Measurements from ENCODE around the gene PPP1R15B.

Gene PPP1R15B

DNA sequence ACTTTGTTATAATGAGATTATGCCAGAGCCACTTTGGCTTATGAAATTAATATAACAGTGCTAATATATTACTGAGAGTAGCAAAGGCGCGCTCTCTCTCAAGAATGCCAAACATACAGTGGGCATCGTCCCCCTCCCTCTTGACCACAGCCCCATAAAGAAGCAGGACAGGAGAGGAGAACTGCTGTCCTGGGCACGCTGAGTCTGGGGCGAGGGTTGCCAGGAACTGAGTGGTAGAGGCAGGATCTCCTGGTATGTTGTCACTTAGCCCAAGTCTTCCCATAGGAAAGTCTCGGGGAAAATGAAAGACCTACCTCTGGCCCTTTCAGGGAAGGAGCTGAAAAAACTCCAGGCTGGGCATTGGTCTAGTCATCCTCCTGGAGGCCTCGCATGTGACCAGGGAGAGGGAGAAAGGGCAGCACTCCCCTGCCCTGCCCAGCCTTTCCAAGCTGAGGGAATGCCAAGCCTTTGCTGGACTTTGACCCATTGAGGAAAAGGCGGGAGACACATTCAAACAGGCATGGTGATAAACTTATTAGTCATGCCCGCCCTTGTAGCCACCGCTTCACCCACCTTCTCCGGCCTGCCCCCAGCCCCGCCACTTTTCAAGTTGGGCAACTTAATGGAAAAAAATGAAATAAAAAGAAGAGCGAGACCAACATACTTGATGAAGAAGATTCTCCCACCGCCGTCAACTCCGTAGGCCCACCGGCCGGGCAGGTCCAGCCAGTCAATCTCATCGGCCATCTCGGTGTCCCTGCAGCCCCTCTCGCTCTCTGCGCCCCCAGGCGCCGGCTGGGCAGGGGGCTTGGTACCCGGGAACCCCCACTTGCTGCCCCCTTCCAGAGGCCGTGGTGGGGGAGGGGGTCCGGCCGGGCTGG, 34.5 kb downstream of the PPP1R15B start:
- H2AFZ ChIP-seq (ENCODE audit: low read depth, low read length, severe bottlenecking) = no peak overlapping the region
- H3K9me3 ChIP-seq (ENCODE audit: insufficient read depth, low read length) = no peaks in the 10 kb centered on the region
- no peak overlapping the region for H3K9ac ChIP-seq (ENCODE audit: low read length)

DNA sequence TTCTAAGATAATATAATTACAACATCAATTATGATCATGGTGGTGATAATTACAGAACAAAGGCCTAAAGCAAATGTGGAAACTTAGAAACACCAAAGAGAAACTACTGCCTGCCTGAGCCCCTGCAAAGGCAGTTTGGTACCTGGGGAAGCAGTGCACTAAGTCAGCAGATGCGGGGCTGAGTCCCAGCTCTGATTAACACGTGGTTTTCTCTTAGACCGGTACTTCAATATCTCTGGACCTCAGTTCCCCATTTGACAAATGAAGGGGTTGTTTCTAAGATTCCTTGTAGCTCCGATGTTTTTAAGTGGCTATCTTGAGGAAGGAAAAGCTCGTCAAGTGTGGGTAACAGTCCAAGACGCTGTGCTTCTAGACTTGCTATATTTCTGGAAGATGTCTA, 35.2 kb downstream of the PPP1R15B start:
- Histone ChIP-seq H3K4me2 (ENCODE audit: low read depth, low read length, poor library complexity, severe bottlenecking) (no peak overlapping the region), H3K9me3 (ENCODE audit: insufficient read depth, low read length) (no peaks in the 10 kb centered on the region), H3K79me2 (ENCODE audit: insufficient read depth, low read length) (no peaks in the 10 kb centered on the region), H3K9ac (ENCODE audit: low read length) (no peak overlapping the region), H3F3A (ENCODE audit: insufficient read depth) (no peaks in the 10 kb centered on the region), H3K27me3 (ENCODE audit: low read length) (no peaks in the 10 kb centered on the region), H3K36me3 (ENCODE audit: low read length) (no peaks in the 10 kb centered on the region), H4K20me1 (ENCODE audit: low read depth, low read length) (no peaks in the 10 kb centered on the region), H3K9me2 (replicated peaks; ENCODE audit: insufficient read depth, low read length) (no peaks in the 10 kb centered on the region), H3K27ac (ENCODE audit: low read depth, low read length) (no peak overlapping the region), H3K4me3 (ENCODE audit: insufficient read depth, low read length, poor library complexity, severe bottlenecking) (no peak overlapping the region), H2AFZ (ENCODE audit: low read depth, low read length, severe bottlenecking) (no peak overlapping the region)
- no peak for TF ChIP-seq EZH2phosphoT487 (conservative IDR thresholded peaks at IDR 0.05; ENCODE audit: low read length)
- TF ChIP-seq, protein P1, sequence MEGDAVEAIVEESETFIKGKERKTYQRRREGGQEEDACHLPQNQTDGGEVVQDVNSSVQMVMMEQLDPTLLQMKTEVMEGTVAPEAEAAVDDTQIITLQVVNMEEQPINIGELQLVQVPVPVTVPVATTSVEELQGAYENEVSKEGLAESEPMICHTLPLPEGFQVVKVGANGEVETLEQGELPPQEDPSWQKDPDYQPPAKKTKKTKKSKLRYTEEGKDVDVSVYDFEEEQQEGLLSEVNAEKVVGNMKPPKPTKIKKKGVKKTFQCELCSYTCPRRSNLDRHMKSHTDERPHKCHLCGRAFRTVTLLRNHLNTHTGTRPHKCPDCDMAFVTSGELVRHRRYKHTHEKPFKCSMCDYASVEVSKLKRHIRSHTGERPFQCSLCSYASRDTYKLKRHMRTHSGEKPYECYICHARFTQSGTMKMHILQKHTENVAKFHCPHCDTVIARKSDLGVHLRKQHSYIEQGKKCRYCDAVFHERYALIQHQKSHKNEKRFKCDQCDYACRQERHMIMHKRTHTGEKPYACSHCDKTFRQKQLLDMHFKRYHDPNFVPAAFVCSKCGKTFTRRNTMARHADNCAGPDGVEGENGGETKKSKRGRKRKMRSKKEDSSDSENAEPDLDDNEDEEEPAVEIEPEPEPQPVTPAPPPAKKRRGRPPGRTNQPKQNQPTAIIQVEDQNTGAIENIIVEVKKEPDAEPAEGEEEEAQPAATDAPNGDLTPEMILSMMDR (IDR thresholded peaks at IDR 0.05; ENCODE audit: insufficient read depth, low read length, poor library complexity, severe bottlenecking) = no peak

More for the DNA sequence above, 34.5 kb downstream of the PPP1R15B start:
- no peaks in the 10 kb centered on the region for H3K27me3 ChIP-seq (ENCODE audit: low read length)
- H4K20me1 ChIP-seq (ENCODE audit: low read depth, low read length) = no peaks in the 10 kb centered on the region
- H3F3A ChIP-seq (ENCODE audit: insufficient read depth) = no peaks in the 10 kb centered on the region
- TF ChIP-seq, protein P1 (IDR thresholded peaks at IDR 0.05; ENCODE audit: insufficient read depth, low read length, poor library complexity, severe bottlenecking) = no peak
- TF ChIP-seq EZH2phosphoT487 (conservative IDR thresholded peaks at IDR 0.05; ENCODE audit: low read length) = no peak
- no peak overlapping the region for H3K4me2 ChIP-seq (ENCODE audit: low read depth, low read length, poor library complexity, severe bottlenecking)
- H3K9me2 ChIP-seq (replicated peaks; ENCODE audit: insufficient read depth, low read length) = no peaks in the 10 kb centered on the region
- H3K36me3 ChIP-seq (ENCODE audit: low read length) = no peaks in the 10 kb centered on the region
- H3K4me3 ChIP-seq (ENCODE audit: insufficient read depth, low read length, poor library complexity, severe bottlenecking) = no peak overlapping the region
- H3K27ac ChIP-seq (ENCODE audit: low read depth, low read length) = no peak overlapping the region
- no peaks in the 10 kb centered on the region for H3K79me2 ChIP-seq (ENCODE audit: insufficient read depth, low read length)

DNA sequence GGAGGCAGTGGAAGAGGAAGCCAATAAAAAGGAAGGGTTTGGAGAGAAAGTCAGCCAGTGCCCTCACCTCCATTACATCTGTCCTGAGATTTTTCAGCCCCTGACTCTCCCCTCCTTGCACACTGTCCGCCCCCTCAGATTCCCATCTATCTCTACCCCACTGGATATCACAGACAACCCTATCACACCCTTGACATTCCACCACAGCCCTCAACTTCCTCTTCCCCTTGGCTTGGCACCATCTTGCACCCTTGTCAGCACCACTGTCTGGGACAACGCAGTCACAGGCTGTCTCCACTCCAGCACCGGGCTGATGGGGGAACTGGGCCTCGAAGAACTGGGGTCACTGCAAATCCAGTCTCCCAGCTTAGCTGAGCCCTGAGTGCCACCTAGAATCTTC, 37.7 kb downstream of the PPP1R15B start:
- Histone ChIP-seq H3K4me2 (ENCODE audit: low read depth, low read length, poor library complexity, severe bottlenecking) (no peak overlapping the region), H4K20me1 (ENCODE audit: low read depth, low read length) (no peaks in the 10 kb centered on the region), H3K9me3 (ENCODE audit: insufficient read depth, low read length) (no peaks in the 10 kb centered on the region), H3K79me2 (ENCODE audit: insufficient read depth, low read length) (no peaks in the 10 kb centered on the region), H3K27me3 (ENCODE audit: low read length) (no peaks in the 10 kb centered on the region), H2AFZ (ENCODE audit: low read depth, low read length, severe bottlenecking) (no peak overlapping the region), H3K36me3 (ENCODE audit: low read length) (no peaks in the 10 kb centered on the region), H3K4me3 (ENCODE audit: insufficient read depth, low read length, poor library complexity, severe bottlenecking) (no peak overlapping the region), H3K9me2 (replicated peaks; ENCODE audit: insufficient read depth, low read length) (no peaks in the 10 kb centered on the region), H3K27ac (ENCODE audit: low read depth, low read length) (no peak overlapping the region), H3F3A (ENCODE audit: insufficient read depth) (no peaks in the 10 kb centered on the region), H3K9ac (ENCODE audit: low read length) (no peak overlapping the region)
- TF ChIP-seq EZH2phosphoT487 (conservative IDR thresholded peaks at IDR 0.05; ENCODE audit: low read length) = no peak
- TF ChIP-seq, protein P1 (IDR thresholded peaks at IDR 0.05; ENCODE audit: insufficient read depth, low read length, poor library complexity, severe bottlenecking) = no peak

Measured in SU-DHL-6 (cell line).